ENCODE measurements around the gene ACSL3. TPM values are rescaled to one million over a fixed set of nuclear protein-coding genes. Genes with fewer than 3 reads are reported as not detected.
"Not testable (repeated sequence)": the region's sequence is repeated elsewhere in the genome, so short reads cannot be mapped to it uniquely, and the experiment has no call there.

ACSL3 gene
- total RNA-seq, 1 donor from 2014 or later: 74.0 TPM

- Mint-ChIP-seq H3K4me3 (ENCODE audit: low read depth) (no peak overlapping the region), H3K4me1 (ENCODE audit: low read depth) (peaks cover 9% of the 10 kb centered on the region), H3K9me3 (no peaks in the 10 kb centered on the region), H3K36me3 (ENCODE audit: low read depth) (peaks cover 3% of the 10 kb centered on the region), H3K27ac (peak overlapping the region; percentile 86), H3K27me3 (ENCODE audit: low read depth) (peaks cover 11% of the 10 kb centered on the region)
- peak; percentile 32 for DNase-seq (ENCODE audit: low spot score)
- intact Hi-C loops (cut with micrococcal nuclease): loop anchor here (1.0 to 5.0 kb wide), 3 partner anchors 41 to 153 kb away; no protein-coding TSS in a partner anchor
Measured at GRCh38 chr2:222861411-222862105, 722 bp downstream of the ACSL3 start.

- H3K27ac Mint-ChIP-seq: no peak overlapping the region
- H3K27me3 Mint-ChIP-seq (ENCODE audit: low read depth): peaks cover 5% of the 10 kb centered on the region
- DNase-seq (ENCODE audit: low spot score): no peak
- peaks cover 9% of the 10 kb centered on the region for H3K4me1 Mint-ChIP-seq (ENCODE audit: low read depth)
- peaks cover 3% of the 10 kb centered on the region for H3K36me3 Mint-ChIP-seq (ENCODE audit: low read depth)
- intact Hi-C loops (cut with micrococcal nuclease): loop anchor here (5.0 kb wide), 2 partner anchors 40 to 65 kb away; no protein-coding TSS in a partner anchor
- no peaks in the 10 kb centered on the region for H3K9me3 Mint-ChIP-seq
- H3K4me3 Mint-ChIP-seq (ENCODE audit: low read depth): no peak overlapping the region
Measured at GRCh38 chr2:222862106-222862908, 1.5 kb downstream of the ACSL3 start.

- H3K9me3 Mint-ChIP-seq: no peaks in the 10 kb centered on the region
- H3K27me3 Mint-ChIP-seq (ENCODE audit: low read depth): peaks cover 4% of the 10 kb centered on the region
- H3K4me1 Mint-ChIP-seq (ENCODE audit: low read depth): peaks cover 11% of the 10 kb centered on the region
- intact Hi-C loops (cut with micrococcal nuclease): loop anchor here (5.0 kb wide), 2 partner anchors 39 to 66 kb away; no protein-coding TSS in a partner anchor
- peaks cover 3% of the 10 kb centered on the region for H3K36me3 Mint-ChIP-seq (ENCODE audit: low read depth)
- no peak overlapping the region for H3K27ac Mint-ChIP-seq
- no peak overlapping the region for H3K4me3 Mint-ChIP-seq (ENCODE audit: low read depth)
- DNase-seq (ENCODE audit: low spot score): no peak
Measured at GRCh38 chr2:222862909-222863544, 2.2 kb downstream of the ACSL3 start.

- Mint-ChIP-seq H3K27me3 (ENCODE audit: low read depth) (no peaks in the 10 kb centered on the region), H3K9me3 (no peaks in the 10 kb centered on the region), H3K27ac (no peak overlapping the region), H3K4me1 (ENCODE audit: low read depth) (peaks cover 11% of the 10 kb centered on the region), H3K4me3 (ENCODE audit: low read depth) (no peak overlapping the region), H3K36me3 (ENCODE audit: low read depth) (peaks cover 3% of the 10 kb centered on the region)
- DNase-seq (ENCODE audit: low spot score): no peak
- intact Hi-C loops (cut with micrococcal nuclease): loop anchor here (5.0 kb wide), 2 partner anchors 38 to 67 kb away; no protein-coding TSS in a partner anchor
Measured at GRCh38 chr2:222864296-222864695, 3.5 kb downstream of the ACSL3 start.

- Mint-ChIP-seq H3K9me3 (no peaks in the 10 kb centered on the region), H3K4me3 (ENCODE audit: low read depth) (no peak overlapping the region), H3K27ac (no peak overlapping the region), H3K4me1 (ENCODE audit: low read depth) (peaks cover 7% of the 10 kb centered on the region), H3K27me3 (ENCODE audit: low read depth) (no peaks in the 10 kb centered on the region), H3K36me3 (ENCODE audit: low read depth) (peaks cover 3% of the 10 kb centered on the region)
- DNase-seq (ENCODE audit: low spot score): no peak
- intact Hi-C loops (cut with micrococcal nuclease): no loop called here
Measured at GRCh38 chr2:222865301-222865700, 4.5 kb downstream of the ACSL3 start.

- H3K27me3 Mint-ChIP-seq (ENCODE audit: low read depth): no peaks in the 10 kb centered on the region
- no peak overlapping the region for H3K4me3 Mint-ChIP-seq (ENCODE audit: low read depth)
- intact Hi-C loops (cut with micrococcal nuclease): no loop called here
- H3K4me1 Mint-ChIP-seq (ENCODE audit: low read depth): peaks cover 7% of the 10 kb centered on the region
- no peak overlapping the region for H3K27ac Mint-ChIP-seq
- no peak for DNase-seq (ENCODE audit: low spot score)
- peaks cover 3% of the 10 kb centered on the region for H3K36me3 Mint-ChIP-seq (ENCODE audit: low read depth)
- no peaks in the 10 kb centered on the region for H3K9me3 Mint-ChIP-seq
Measured at GRCh38 chr2:222866358-222866960, 5.6 kb downstream of the ACSL3 start.

- H3K4me3 Mint-ChIP-seq (ENCODE audit: low read depth); H3K27ac Mint-ChIP-seq; H3K36me3 Mint-ChIP-seq (ENCODE audit: low read depth); DNase-seq (ENCODE audit: low spot score); H3K4me1 Mint-ChIP-seq (ENCODE audit: low read depth); H3K27me3 Mint-ChIP-seq (ENCODE audit: low read depth); intact Hi-C loops (cut with micrococcal nuclease); H3K9me3 Mint-ChIP-seq: not testable (repeated sequence)
Measured at GRCh38 chr2:222868560-222869251, 7.9 kb downstream of the ACSL3 start.

GRCh38 chr2:222869252-222869560 lies 8.4 kb downstream of the ACSL3 start:
- Mint-ChIP-seq H3K9me3 (no peaks in the 10 kb centered on the region), H3K27me3 (ENCODE audit: low read depth) (no peaks in the 10 kb centered on the region), H3K36me3 (ENCODE audit: low read depth) (no peaks in the 10 kb centered on the region), H3K27ac (no peak overlapping the region), H3K4me3 (ENCODE audit: low read depth) (no peak overlapping the region), H3K4me1 (ENCODE audit: low read depth) (peaks cover 7% of the 10 kb centered on the region)
- DNase-seq (ENCODE audit: low spot score): no peak
- intact Hi-C loops (cut with micrococcal nuclease): no loop called here

- Mint-ChIP-seq H3K27me3 (ENCODE audit: low read depth) (no peaks in the 10 kb centered on the region), H3K27ac (no peak overlapping the region), H3K9me3 (no peaks in the 10 kb centered on the region), H3K4me3 (ENCODE audit: low read depth) (no peak overlapping the region), H3K36me3 (ENCODE audit: low read depth) (no peaks in the 10 kb centered on the region), H3K4me1 (ENCODE audit: low read depth) (peaks cover 4% of the 10 kb centered on the region)
- intact Hi-C loops (cut with micrococcal nuclease): no loop called here
- no peak for DNase-seq (ENCODE audit: low spot score)
Measured at GRCh38 chr2:222871291-222871690, 10.5 kb downstream of the ACSL3 start.

- Mint-ChIP-seq H3K4me1 (ENCODE audit: low read depth) (peaks cover 11% of the 10 kb centered on the region), H3K9me3 (no peaks in the 10 kb centered on the region), H3K4me3 (ENCODE audit: low read depth) (no peak overlapping the region), H3K27me3 (ENCODE audit: low read depth) (no peaks in the 10 kb centered on the region), H3K27ac (no peak overlapping the region), H3K36me3 (ENCODE audit: low read depth) (no peaks in the 10 kb centered on the region)
- intact Hi-C loops (cut with micrococcal nuclease): no loop called here
- no peak for DNase-seq (ENCODE audit: low spot score)
Measured at GRCh38 chr2:222872551-222872950, 11.7 kb downstream of the ACSL3 start.

- H3K27ac Mint-ChIP-seq: no peak overlapping the region
- no peaks in the 10 kb centered on the region for H3K9me3 Mint-ChIP-seq
- H3K4me3 Mint-ChIP-seq (ENCODE audit: low read depth): no peak overlapping the region
- intact Hi-C loops (cut with micrococcal nuclease): no loop called here
- peaks cover 21% of the 10 kb centered on the region for H3K4me1 Mint-ChIP-seq (ENCODE audit: low read depth)
- H3K27me3 Mint-ChIP-seq (ENCODE audit: low read depth): no peaks in the 10 kb centered on the region
- DNase-seq (ENCODE audit: low spot score): no peak
- H3K36me3 Mint-ChIP-seq (ENCODE audit: low read depth): no peaks in the 10 kb centered on the region
Measured at GRCh38 chr2:222875482-222875881, 14.6 kb downstream of the ACSL3 start.

- H3K4me3 Mint-ChIP-seq (ENCODE audit: low read depth): no peak overlapping the region
- intact Hi-C loops (cut with micrococcal nuclease): no loop called here
- H3K27ac Mint-ChIP-seq: no peak overlapping the region
- H3K4me1 Mint-ChIP-seq (ENCODE audit: low read depth): peaks cover 23% of the 10 kb centered on the region
- H3K36me3 Mint-ChIP-seq (ENCODE audit: low read depth): no peaks in the 10 kb centered on the region
- no peaks in the 10 kb centered on the region for H3K9me3 Mint-ChIP-seq
- DNase-seq (ENCODE audit: low spot score): no peak
- H3K27me3 Mint-ChIP-seq (ENCODE audit: low read depth): no peaks in the 10 kb centered on the region
Measured at GRCh38 chr2:222876947-222877346, 16.1 kb downstream of the ACSL3 start.
